Natural killer cell (primary cell): ENCODE results near the gene GRHL3. TPM values are rescaled to one million over a fixed set of nuclear protein-coding genes. Genes with fewer than 3 reads are reported as not detected.

ENCODE experiments used
- ATAC-seq, 3 donors: fragments of 150-1000 bp in 2 of 3; fragments of 200-7000 bp in 1 of 3; cut with Tn5 transposase; 1 replicate in 1 of 3; 2 replicates in 2 of 3; pipeline ENCODE4 v1.10.0; 2021; ENCODE audit warnings: mild to moderate bottlenecking in 2 of 3, moderate library complexity in 2 of 3
- DNase-seq, 2 donors: peaks; one replicate each; pipeline versions ENCODE4 v3.0.0 to v3.0.0-alpha.2; 2013 to 2021; ENCODE audit warnings: mixed read lengths in 1 of 2
- H3K27ac ChIP-seq: one replicate; pipeline ENCODE4 v1.5.1; 2013; ENCODE audit warnings: mild to moderate bottlenecking, low read length
- H3K27me3 ChIP-seq: one replicate; pipeline ENCODE4 v1.6.1; 2013; ENCODE audit warnings: low read length; ENCODE audit not compliant: control insufficient read depth, insufficient read depth
- H3K36me3 ChIP-seq: one replicate; pipeline ENCODE4 v1.6.1; 2013; ENCODE audit warnings: low read length; ENCODE audit not compliant: control insufficient read depth, insufficient read depth
- H3K4me1 ChIP-seq: one replicate; pipeline ENCODE4 v1.6.1; 2013; ENCODE audit warnings: low read length; ENCODE audit not compliant: control insufficient read depth, insufficient read depth
- H3K4me3 ChIP-seq: one replicate; pipeline ENCODE4 v1.5.1; 2013; ENCODE audit warnings: low read length
- H3K9me3 ChIP-seq: one replicate; pipeline ENCODE4 v1.6.1; 2013; ENCODE audit warnings: low read length; ENCODE audit not compliant: control insufficient read depth, insufficient read depth
- H3K27ac Mint-ChIP-seq, 2 donors: one replicate each; pipeline ENCODE4 v1.8.0; 2022; ENCODE audit warnings: mild to moderate bottlenecking in 2 of 2, mixed read lengths in 2 of 2, moderate library complexity in 1 of 2
- H3K27me3 Mint-ChIP-seq, 2 donors: one replicate each; pipeline ENCODE4 v1.8.0; 2022; ENCODE audit warnings: low read depth in 2 of 2, mixed read lengths in 2 of 2
- H3K36me3 Mint-ChIP-seq: one replicate; pipeline ENCODE4 v1.8.0; 2022; ENCODE audit warnings: mixed read lengths
- H3K4me1 Mint-ChIP-seq, 2 donors: one replicate each; pipeline ENCODE4 v1.8.0; 2022; ENCODE audit warnings: mixed read lengths in 2 of 2
- H3K4me3 Mint-ChIP-seq: one replicate; pipeline ENCODE4 v1.8.0; 2022; ENCODE audit warnings: mild to moderate bottlenecking, moderate library complexity, mixed read lengths
- H3K9me3 Mint-ChIP-seq, 2 donors: one replicate each; pipeline ENCODE4 v1.8.0; 2022; ENCODE audit warnings: mixed read lengths in 2 of 2
- CTCF ChIP-seq: fragments of 200-600 bp; IDR thresholded peaks from one replicate; pipeline ENCODE4 v1.8.0; 2022; ENCODE audit warnings: antibody characterized with exemption
- WGBS: methylation state at CpG from one replicate; pipeline ENCODE4 v1.1.7; 2013; ENCODE audit warnings: missing lambda C conversion rate; ENCODE audit not compliant: insufficient coverage; 5-methylcytosine and 5-hydroxymethylcytosine counted together
- intact Hi-C: fragments of 100-400 bp; cut with micrococcal nuclease; formaldehyde crosslinking; loops from one replicate; pipeline ENCODE4 v1.14.2; 2022
- total RNA-seq, 4 donors: library from RNA; stranded (reverse); fragments of 120-200 nt in 1 of 4; gene quantifications; one replicate each; pipeline versions ENCODE4 v1.2.3 to v1.2.4, GENCODE V29; 2013 to 2022

Gene GRHL3
- total RNA-seq, 3 donors from 2014 or later (not counting 1 experiment from before 2014, with no cell fraction given), result not detected

DNA sequence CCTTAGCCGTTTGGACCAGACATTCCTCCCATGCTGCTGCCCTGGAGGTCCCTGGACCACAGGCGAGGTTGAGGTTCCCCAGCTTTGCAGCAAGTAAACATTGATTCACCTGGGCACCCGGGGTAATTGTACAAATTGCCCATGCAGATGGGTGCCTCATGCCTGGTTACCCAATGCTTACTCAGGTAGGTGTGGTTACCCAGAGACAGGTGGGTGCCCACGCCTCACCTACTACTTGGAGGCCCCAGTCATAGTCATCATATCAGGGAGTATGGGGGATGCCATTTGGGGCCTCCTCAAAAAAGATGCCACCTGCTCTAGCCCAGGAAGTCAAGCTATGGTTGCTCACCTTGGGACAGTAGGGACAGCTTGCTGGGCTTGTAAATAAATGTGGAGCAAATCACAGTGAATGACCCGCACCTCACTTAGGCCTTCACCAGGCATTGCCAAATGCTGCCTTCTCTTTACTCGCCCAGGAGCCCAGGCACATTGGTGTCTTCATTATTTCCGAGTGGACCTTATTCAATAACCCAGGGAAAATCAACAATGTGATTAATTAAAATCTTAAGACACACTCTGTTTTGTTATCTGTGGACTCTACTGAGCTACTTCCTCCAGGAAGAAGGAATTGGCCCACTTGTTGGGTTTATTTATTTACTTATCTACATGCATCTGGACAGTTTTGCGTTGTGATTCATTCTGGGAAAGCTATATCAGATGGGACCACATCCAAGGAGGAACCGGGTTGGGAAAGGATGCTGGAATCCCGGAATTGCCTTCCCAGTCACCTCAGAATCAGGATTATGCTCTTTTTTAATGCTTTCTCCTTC is 35.6 kb upstream of the GRHL3 start:
- Histone ChIP-seq H3K36me3 (no peaks in the 10 kb centered on the region), H3K27ac (no peak overlapping the region), H3K4me3 (no peak overlapping the region), H3K27me3 (no peaks in the 10 kb centered on the region), H3K4me1 (no peaks in the 10 kb centered on the region), H3K9me3 (no peaks in the 10 kb centered on the region)
- H3K27ac Mint-ChIP-seq, result no peak overlapping the region
- H3K4me3 Mint-ChIP-seq, result no peak overlapping the region
- H3K4me1 Mint-ChIP-seq, result no peaks in the 10 kb centered on the region
- no peak for ATAC-seq
- 81% methylated on average over 10 of the region's 10 CpGs for WGBS
- H3K9me3 Mint-ChIP-seq, result no peaks in the 10 kb centered on the region
- H3K27me3 Mint-ChIP-seq, result peaks cover 7 to 10% of the 10 kb centered on the region in 2 donors
- no peak for DNase-seq
- TF ChIP-seq CTCF, result no peak
- no peaks in the 10 kb centered on the region for H3K36me3 Mint-ChIP-seq
- intact Hi-C loops, result no loop called here

DNA sequence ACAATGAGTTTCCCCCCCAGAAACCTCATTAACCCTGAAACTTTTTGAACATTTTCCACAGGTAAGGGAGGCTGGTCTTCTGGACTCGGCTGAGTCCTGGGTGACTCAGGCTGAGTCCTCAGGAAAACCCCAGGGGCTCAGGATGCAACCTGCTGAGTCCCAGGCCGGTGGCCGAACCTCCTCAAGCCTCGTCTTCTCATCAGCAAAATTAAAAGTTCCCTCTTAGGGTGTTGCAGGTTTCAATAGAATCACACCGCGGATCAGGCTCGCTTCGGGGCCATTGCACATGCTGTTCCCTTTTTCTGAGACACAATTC is 35.0 kb upstream of the GRHL3 start:
- TF ChIP-seq CTCF, result no peak
- ATAC-seq, result no peak
- 97% methylated on average over 8 of the region's 8 CpGs for whole genome bisulfite sequencing

DNA sequence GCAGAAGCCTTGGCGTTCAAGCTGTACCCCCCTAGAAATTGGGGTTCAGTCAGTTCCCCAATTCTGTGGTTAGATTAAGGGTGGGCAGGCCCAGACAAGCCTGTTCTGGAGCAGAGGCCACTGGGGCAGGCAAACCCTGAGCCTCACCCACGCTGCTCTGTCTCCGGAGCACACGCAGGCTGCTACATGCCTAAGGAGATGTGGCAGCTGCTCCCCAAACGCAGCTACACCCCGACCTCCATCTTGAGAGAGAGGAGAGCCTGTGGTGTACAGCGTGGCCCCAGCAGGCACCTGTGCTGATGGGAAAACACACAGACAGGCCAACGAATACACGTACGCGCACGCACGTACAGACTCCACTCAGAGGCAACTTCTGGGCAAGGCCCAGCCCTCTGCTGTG is 33.9 kb upstream of the GRHL3 start:
- 89% methylated on average over 13 of the region's 13 CpGs for WGBS
- Histone ChIP-seq H3K36me3 (no peaks in the 10 kb centered on the region), H3K27me3 (no peaks in the 10 kb centered on the region), H3K27ac (no peak overlapping the region), H3K4me3 (no peak overlapping the region), H3K4me1 (no peaks in the 10 kb centered on the region), H3K9me3 (no peaks in the 10 kb centered on the region)
- H3K4me3 Mint-ChIP-seq, result no peak overlapping the region
- no peak for TF ChIP-seq CTCF
- no peak overlapping the region for H3K27ac Mint-ChIP-seq
- ATAC-seq (no peak), DNase-seq (no peak)
- no peaks in the 10 kb centered on the region for H3K36me3 Mint-ChIP-seq
- peaks cover 5 to 8% of the 10 kb centered on the region in 2 donors for H3K27me3 Mint-ChIP-seq
- intact Hi-C loops, result no loop called here
- no peaks in the 10 kb centered on the region for H3K9me3 Mint-ChIP-seq
- H3K4me1 Mint-ChIP-seq, result no peaks in the 10 kb centered on the region

More for the DNA sequence above, 35.0 kb upstream of the GRHL3 start:
- H3K27ac ChIP-seq, result no peak overlapping the region
- H3K9me3 Mint-ChIP-seq, result no peaks in the 10 kb centered on the region
- no peaks in the 10 kb centered on the region for H3K36me3 Mint-ChIP-seq
- no peaks in the 10 kb centered on the region for H3K27me3 ChIP-seq
- H3K4me3 ChIP-seq, result no peak overlapping the region
- no peak overlapping the region for H3K4me3 Mint-ChIP-seq
- no peak for DNase-seq
- H3K27ac Mint-ChIP-seq, result no peak overlapping the region
- H3K36me3 ChIP-seq, result no peaks in the 10 kb centered on the region
- H3K4me1 ChIP-seq, result no peaks in the 10 kb centered on the region
- intact Hi-C loops, result no loop called here
- no peaks in the 10 kb centered on the region for H3K9me3 ChIP-seq
- H3K27me3 Mint-ChIP-seq, result peaks cover 7 to 10% of the 10 kb centered on the region in 2 donors
- H3K4me1 Mint-ChIP-seq, result no peaks in the 10 kb centered on the region
